Suppressor macrophage (primary cell): ENCODE results near the gene CEP104.

Source experiments
- DNase-seq, 4 experiments: peaks; one replicate each; pipeline ENCODE4 v3.0.0-alpha.2; 2020 to 2022

The CEP104 gene

DNA sequence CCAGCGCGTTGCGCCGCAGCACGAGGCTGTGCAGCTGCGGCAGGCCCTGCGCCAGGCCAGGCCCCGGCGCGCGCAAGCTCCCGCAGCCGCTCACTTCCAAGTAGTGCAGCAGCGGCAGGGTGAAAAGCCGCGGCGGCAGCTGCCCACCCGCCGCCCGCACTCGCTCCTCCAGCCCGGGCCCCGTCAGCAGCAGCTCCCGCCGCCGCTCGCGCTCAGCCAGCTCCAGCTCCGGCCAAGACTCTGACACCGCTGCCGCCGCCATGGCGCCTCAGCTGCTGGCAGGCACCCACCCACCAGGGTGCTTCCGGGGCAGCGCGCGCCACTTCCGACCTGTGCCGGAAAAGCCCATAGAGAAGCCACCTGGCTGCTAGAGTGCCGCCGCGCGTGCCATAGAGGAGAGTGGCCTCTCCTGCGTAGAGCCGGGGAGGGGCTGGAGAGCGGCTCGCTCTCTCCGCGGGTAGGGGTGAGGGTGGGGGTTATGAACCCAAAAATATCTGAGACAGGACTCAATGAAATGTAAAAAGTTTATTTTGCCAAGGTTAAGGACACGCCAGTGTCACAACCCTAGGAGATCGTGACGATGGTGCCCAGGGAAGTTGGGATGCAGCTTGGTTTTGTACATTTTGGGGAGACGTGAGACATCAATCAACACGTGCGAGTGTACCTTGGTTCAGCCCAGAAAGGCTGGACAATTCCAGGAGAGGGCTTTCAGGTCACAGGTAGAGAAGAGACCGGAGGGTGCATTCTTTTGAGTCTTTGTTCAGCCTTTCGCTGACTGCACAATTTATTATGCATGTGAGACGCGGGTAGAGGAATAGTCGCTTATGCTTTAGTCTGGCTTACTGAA lies 60.6 kb downstream of the CEP104 start, which contains the start of gene LRRC47:
TSS of gene LRRC47 (minus strand) at position 284 of the 847 bp plus-strand sequence. CDS start at position 262, 22 bp downstream.
- DNase-seq: peak; percentile 93 to 96 (median 95)

DNA sequence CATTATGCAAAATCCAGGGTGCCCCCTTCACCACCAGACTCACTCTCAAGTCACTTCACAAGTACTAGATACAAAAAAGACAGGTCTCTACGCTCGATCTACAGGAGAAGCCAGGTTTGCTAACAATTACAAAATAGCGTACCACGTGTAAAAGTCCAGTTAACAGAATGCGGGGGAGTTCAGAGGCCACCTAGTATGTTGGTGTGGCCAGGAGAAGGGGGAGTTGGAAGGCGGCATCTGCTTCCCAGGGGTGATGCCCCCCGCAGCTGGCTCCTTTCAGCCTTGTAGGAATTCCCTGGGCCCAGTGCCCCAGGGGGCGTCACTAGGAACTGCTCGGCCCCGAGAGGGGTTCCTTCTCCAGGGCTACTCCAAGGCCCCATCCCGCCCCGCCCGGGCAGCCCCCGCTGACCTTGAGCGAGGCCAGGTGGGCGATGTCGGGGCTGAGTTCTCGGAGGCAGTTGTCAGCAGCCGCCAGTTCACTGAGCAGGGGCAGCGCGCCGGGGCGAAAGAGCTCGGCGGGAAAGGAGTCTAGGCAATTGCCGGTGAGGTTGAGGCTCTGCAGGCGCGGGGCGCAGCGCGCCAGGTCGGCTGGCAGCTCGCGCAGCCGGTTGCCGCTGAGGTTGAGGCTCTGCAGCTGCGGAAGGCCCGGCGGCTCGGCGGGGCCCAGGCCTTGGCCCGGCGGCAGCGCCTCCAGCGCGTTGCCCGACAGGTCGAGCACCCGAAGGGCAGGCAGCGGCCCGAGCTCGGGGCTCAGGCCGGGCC lies 61.4 kb downstream of the CEP104 start:
- no peak for DNase-seq

DNA sequence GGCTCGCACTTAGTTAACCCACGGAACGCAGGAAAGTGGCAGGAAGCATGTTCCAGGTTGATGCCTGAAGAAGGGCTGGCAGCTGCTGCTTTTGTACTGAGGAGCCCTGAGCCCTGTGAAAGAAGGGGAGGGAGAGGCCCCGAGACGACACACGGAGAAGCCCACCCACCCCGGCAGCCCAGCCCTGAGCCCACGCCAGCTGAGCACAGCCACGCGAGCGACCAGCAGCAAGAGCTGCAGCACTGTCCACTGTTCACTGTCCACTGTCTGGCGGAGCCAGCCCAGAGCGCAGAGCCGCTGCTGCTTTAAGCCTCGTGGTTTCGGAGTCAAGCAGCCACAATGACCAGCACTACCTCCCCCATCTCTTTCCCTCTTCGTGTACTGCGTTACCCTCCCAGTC lies 66.1 kb downstream of the CEP104 start:
- DNase-seq: no peak

DNA sequence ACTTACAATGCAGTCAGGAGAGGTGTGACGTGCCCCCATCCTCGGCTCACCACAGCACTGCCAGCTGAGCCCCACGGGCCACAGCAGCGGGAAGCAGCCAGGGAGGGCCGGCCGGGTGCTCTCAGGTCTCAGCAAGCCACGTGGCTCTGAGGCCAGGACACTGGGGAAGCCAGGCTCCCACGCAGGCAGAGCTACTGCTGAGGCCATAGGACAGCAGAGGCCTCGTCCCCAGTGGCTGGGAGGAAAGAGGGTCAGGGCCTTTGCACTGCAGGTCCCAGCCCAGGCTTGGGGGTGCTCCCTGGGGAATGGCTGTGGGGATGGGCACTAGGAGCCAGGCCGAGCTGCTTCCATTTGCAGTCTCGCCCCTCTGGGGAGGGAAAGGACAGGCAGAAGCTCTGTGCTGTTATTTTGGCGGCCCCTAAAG lies 66.5 kb downstream of the CEP104 start:
- DNase-seq: no peak

DNA sequence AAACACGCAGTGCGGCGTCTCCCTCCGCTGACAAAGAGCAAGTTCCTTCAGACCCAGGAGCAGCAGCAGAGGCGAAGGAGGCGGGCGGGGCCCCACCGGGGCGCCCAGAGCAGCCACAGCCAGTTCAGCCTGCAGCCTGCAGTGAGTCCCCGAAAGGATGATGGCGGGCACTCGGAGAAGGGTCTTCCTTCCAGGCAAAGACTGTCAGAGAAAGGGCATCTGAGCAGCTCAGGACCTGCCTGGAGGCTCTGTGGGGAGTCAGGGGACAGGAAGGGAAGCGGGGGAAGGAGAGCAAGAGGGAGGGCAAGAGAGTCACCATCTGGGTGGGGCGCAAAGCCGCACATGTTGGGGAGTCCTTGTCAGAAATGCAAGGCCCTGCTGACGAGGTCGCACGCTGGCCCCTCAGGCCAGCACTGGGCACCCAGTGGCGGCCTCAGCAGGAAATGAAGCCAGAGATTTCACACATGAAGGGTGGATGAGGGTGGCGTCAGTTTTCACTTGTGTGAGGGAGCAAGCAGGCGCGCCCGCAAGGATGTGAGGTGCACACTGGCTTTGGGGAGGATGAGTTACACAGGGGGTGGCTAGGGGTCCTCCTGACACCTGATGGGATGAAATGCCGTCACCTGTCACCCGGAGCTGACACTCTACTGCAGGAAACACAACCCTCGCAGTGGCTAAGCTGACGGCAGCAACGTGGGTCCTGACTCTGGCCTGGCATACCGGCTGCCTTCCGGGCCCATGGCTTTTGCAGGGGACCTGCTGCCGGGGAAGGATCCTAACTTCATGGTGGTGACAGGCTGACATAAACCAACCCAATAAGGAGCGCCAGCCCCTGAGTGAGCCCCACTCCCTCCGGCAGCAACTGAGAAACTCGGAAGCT lies 67.3 kb downstream of the CEP104 start:
- DNase-seq: no peak

GRCh38 chr1:3788756-3789420 lies 68.1 kb downstream of the CEP104 start:
- DNase-seq: no peak

DNA sequence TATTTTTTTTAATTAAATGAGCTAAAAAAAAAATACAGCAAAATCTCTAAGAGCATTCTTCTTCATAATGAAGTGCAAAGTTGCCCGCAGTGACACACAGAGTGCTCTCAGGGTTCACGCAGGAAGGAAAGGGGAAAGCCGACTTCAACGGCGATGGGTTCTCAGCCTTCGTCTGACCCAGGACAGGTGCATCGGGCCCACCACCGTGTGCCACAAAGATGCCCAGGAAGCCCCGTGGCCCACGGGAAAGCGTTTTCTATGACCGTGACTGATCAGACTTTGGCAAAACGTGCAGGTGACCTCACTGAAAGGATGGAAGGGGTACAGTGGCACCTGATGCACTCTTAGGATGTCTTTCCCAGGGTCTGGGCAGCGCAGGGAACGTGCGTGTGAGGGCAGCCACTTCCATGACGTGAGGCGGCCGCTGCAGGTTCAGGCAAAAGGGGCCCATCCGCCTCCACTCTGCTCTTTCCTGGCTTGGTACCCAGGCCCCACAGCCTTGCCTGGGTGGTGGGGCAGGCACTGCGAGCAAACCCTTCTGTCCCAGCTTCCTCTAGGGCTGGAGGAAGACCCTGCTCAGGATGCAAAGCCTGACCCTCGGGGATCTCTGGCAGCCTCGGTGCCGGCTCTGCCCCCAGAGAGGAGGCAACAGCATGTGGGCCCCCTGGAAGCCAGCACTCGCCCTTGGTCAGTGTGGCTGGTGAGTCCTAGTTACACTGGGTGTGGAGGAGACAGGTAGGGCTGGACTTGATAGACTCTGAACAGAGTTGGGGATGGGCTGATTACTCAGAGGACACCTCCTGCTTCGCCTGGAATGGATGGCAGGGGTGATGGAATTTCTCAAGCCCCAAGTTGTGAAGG lies 69.0 kb downstream of the CEP104 start:
- no peak for DNase-seq

GRCh38 chr1:3787349-3787715 lies 69.7 kb downstream of the CEP104 start:
- DNase-seq: no peak

DNA sequence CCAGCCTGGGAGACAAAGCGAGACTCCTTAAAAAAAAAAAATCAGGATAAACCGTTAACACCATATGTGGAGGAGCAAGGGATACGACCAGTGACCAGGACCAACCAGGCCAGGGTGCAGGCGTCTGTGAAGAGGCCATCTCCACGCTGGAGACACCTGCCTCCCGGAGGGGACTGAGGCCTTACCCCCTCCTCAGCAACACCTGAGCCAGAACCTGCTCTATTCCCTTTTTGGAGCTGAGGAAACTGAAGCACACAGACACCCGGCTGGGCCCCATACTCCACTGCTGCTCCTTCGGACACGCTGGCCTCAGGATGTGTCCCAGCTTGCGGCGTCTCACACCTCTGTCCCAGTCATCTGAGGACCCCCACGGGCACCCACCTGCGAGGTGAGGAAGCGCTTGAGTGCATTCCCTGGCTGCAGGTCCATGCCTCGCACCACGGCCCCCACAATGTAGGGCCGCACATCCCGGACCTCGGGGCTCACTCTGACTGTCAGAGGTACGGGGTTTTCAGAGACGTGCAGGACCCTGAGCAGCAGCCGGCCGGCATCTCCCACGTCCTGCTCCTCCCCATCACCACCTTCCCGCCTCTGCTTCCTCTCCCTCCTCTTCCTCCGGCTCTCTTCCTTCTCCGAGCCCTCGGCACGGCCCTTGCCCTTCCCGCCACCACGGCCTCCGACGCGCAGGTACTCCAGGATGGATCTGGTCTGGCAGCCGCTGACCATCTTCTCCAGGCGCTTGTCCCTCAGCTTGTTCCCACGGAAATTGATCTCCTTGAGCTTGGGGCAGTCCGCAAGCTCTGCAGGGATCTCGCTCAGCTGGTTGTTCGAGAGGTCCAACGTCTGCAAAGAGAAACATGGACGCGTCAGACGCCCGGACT lies 70.3 kb downstream of the CEP104 start:
- DNase-seq: no peak

- DNase-seq: peak in 1 of 4 experiments; percentile 30
Observed at GRCh38 chr1:3785456-3786157, 71.4 kb downstream of the CEP104 start.

DNA sequence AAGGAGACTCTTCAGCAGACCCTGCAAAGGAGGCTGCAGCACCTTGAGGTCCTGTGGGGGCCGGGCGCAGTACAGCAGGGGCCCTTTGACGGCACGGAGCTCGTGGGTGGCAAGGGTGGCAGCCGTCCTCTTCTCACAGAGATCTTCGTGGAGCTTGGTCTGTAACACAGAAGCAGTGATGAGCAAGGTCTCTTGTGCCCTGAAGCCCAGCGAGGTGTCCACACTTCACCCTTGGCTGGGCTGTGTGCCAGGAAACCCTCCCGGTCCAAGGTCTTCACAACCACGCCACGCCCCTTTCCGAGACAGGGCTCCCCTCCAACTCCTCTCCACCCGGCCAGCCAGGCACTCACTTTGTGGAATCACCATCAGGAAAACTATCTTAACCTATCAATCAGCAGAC lies 72.0 kb downstream of the CEP104 start:
- no peak for DNase-seq

DNA sequence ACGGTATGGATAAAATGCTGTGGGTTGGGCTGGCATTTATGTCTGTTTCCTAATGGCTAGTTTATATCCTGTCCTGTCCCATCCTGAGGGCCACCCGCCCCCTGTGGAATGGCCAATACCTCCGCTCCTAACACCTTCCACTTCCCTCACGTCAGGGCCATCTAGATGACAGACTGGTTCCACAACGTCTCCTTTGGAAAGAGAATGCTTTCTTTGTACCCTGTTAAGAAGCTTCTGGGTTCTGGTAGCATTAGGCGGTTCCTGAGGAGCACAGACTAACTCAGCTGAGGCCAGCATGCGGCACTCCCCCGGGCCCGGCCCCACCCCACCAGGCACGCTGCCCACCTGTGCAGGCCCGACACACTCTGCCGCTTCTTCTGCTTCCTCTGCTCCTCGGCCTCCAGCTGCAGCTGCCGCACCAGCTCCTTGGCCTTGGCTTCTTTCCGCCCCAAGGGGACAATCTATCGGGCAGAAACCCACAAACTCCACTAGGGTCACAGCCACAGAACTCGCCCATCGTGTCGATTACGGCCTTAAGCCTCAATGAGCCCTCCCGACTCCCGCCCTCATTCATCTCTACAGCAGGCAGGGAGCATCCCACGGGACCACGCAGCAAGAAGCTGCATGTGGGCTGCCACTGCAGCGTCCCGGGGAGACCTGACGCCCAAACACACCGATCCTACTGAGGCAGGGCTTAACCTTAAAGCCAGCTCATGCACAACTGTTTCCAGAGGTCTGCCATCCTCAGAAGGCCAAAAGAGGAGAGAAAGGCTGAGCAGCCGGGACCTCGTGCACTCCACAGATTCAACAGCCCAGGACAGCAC lies 73.1 kb downstream of the CEP104 start:
- DNase-seq: no peak

DNA sequence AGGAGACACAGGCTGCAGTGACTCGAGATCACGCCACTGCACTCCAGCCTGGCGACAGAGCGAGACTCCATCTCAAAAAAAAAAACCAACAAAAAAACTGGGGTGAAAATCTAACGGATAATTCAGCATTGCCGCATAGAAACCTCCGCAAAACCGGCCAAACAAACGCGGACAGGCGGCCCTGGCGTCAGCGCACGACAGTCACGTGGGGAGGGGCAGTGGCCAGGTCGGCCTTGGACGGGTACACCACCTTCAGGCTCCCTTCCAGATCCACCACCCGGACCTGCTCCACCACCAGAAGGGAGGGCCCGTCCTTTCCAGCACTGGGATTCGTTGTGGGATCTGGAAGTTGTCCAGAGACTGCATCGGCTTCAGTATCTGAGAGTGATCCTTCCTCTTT lies 76.1 kb downstream of the CEP104 start:
- DNase-seq: no peak

DNA sequence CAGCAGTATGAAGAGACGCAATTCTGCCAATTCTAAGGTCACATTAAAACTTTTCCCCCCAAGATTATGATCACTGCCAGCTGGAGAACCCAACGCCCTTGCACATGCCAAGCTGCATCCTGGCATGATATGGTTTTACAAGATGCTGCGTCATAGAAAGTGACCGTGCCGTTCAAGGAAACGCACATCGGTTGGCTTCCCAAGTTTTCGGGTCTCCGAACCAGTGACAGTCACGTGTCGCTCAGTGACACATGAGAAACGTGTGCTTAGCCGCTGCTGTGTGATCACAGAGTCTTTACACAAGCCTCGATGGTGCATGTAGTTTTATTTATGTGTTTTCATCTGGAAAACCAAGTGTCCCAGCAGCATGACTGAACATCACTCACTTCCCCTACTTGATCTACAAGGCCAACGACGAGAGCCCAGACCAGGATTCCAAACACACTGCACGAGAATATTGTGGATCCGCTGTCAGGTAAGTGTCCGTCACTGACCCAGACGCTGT lies 77.0 kb downstream of the CEP104 start:
- DNase-seq: no peak

- DNase-seq: no peak
Observed at GRCh38 chr1:3779265-3779911, 77.6 kb downstream of the CEP104 start.

DNA sequence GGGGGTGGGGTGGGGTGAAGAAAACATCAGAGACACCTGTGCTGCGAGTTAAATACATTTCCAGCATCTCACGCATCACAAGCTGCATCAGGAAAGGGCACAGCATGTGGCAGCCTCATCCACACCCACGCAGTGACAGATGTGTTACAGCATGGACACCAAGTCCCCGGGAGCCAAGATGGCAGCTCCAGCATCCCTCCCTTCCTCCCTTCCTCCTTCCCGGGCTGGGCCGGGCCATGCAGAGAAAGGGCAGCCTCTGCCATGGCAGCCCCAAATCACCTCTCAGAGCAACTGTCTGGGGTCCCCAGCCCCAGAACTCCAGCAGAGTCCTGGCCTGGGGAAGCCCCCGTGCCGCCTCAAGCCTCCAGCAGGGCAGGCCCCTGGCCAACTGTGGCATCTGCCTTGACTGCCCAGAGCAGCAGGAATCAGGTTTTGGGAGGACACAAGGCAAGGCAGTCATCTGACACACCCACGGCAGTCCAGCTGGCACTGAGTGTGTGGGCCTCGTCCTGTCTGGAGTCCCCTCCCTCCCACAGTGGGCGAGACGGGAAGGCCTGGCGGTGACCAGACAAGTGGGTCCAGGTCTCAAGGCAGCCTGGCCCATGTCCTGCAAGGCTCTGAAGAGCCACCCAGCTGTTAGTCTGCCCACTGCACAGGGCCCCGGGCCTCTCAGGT lies 78.3 kb downstream of the CEP104 start:
- DNase-seq: peak; percentile 30 to 72 (median 57)
